Pons (tissue), 1 donor: Measurements from ENCODE around the gene MAVS.

Experiments used
- DNase-seq: peaks from one replicate; pipeline ENCODE4 v3.0.0-alpha.2; 2016; ENCODE audit warnings: low spot score

The MAVS gene

GRCh38 chr20:3911956-3912355 lies 65.3 kb downstream of the MAVS start:
- DNase-seq: no peak

- DNase-seq: no peak
Measured at GRCh38 chr20:3914446-3914845, 67.8 kb downstream of the MAVS start.

- DNase-seq: no peak
Measured at GRCh38 chr20:3915691-3916090, 69.1 kb downstream of the MAVS start.

GRCh38 chr20:3916364-3916763 lies 69.7 kb downstream of the MAVS start:
- DNase-seq: no peak

GRCh38 chr20:3919352-3919751 lies 72.7 kb downstream of the MAVS start:
- no peak for DNase-seq

GRCh38 chr20:3922223-3922982 lies 75.8 kb downstream of the MAVS start:
- no peak for DNase-seq

GRCh38 chr20:3922983-3923339 lies 76.3 kb downstream of the MAVS start:
- DNase-seq: no peak

- no peak for DNase-seq
Measured at GRCh38 chr20:3923818-3924217, 77.2 kb downstream of the MAVS start.

- DNase-seq: no peak
Measured at GRCh38 chr20:3924304-3925112, 77.9 kb downstream of the MAVS start.

- no peak for DNase-seq
Measured at GRCh38 chr20:3925113-3925695, 78.6 kb downstream of the MAVS start.
